RCC 7860 (cell line): ENCODE measurements around the gene TGFB1I1.
"Not testable (repeated sequence)": the region's sequence is repeated elsewhere in the genome, so short reads cannot be mapped to it uniquely, and the experiment has no call there.

ENCODE experiments used
- DNase-seq: peaks from one replicate; pipeline ENCODE4 v3.0.0-alpha.2; 2015; ENCODE audit warnings: low spot score
- FAIRE-seq: peaks from 2 replicates; lab custom pipeline; 2012; peaks lifted over from hg19 to GRCh38; lab: Jason Lieb, UNC

Gene TGFB1I1

DNA sequence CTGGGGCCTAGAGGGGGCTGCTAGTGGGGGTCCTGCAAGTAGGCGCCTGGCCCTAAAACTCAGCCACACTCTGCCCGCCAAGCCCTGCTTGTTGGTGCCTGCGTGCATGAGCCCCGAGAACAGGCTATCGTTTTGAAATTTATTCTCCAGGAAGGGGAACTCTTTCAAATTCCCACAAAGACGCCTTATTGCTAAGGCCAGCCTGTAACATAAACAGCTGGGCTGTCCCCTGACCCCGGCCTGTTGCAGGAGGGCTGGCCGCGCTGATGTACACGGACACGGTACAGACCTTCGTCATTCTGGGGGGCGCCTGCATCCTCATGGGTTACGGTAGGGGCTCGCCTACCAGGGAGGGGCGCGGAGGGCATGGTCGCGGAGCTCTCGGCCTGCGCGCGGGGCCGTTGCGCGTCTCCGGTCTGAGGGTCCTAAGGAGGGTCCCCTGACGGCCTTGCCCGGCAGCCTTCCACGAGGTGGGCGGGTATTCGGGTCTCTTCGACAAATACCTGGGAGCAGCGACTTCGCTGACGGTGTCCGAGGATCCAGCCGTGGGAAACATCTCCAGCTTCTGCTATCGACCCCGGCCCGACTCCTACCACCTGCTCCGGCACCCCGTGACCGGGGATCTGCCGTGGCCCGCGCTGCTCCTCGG, 15.2 kb downstream of the TGFB1I1 start:
- FAIRE-seq (no peak), DNase-seq (no peak)

GRCh38 chr16:31487720-31488467, 15.9 kb downstream of the TGFB1I1 start:
- no peak for FAIRE-seq
- no peak for DNase-seq

GRCh38 chr16:31488468-31489297, 16.7 kb downstream of the TGFB1I1 start:
- no peak for FAIRE-seq

GRCh38 chr16:31489298-31489564, 17.3 kb downstream of the TGFB1I1 start:
- DNase-seq (no peak), FAIRE-seq (no peak)

More at GRCh38 chr16:31488468-31489297, 16.7 kb downstream of the TGFB1I1 start:
- DNase-seq = no peak

DNA sequence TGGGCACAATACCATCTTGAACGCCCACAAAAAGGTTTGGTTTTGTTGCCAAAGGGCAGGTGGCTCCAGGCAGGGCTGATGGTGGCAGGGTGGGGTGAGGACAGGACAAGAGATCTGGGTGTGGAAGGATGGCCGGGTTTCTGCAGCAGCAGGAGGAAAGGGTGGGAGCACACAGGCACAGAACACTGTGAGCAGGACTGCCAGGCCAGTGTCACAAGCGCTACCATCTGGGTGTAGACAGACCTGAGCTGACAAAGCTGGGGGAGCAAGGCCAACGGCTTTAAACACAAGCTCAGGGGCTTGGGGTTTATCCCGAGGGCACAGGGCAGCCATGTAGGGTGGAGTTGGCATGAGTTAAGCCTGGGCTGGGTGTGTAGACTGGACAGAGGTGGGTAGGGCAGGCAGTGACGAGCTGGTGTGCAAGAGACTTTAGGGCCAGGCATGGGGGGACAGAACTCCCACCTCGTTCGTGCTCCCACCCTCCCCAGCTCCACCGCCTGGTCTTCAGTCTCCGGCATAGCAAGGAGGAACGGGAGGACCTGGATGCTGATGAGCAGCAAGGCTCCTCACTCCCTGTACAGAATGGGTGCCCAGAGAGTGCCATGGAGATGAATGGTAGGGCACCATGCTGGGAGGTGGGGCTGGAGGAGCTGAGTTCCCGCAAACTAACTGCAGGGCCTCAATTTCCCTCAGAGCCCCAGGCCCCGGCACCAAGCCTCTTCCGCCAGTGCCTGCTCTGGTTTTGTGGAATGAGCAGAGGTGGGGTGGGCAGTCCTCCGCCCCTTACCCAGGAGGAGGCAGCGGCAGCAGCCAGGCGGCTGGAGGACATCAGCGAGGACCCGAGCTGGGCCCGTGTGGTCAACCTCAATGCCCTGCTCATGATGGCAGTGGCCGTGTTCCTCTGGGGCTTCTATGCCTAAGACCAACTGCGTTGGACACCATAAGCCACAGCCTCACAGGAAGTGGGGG, 17.9 kb downstream of the TGFB1I1 start:
- DNase-seq (no peak), FAIRE-seq (no peak)

DNA sequence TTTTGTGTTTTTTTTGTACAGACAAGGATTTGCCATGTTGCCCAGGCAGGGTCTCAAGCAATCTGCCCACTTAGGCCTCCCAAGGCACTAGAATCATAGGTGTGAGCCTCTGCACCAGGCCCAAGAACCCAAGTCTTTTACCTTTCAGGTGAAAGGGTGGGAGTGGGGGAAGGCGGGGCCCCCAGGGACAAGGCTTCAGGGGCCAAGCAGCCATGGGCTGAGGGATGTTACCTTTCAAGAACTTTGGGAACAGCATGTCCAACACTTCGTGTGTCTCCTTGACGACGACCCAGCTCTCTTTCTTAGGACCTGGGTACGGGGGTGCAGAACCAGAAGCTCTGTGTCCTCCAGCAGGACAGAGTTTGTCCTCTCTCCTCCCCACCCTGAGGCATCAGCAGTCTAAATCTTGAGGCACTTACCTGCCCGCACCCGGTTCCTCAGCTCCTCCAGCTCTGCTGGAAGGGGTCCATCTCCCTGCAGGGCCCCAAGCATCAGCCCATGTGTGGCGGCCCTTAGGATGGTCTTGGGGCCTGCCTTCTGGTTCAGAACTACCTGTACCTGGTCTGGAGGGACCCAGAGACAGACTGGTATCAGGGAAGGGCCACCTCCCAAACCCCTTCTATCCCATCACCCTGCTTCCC, 19.9 kb downstream of the TGFB1I1 start:
- FAIRE-seq (no peak), DNase-seq (no peak)

GRCh38 chr16:31493506-31494125, 21.7 kb downstream of the TGFB1I1 start:
- no peak for FAIRE-seq
- DNase-seq = no peak

GRCh38 chr16:31496670-31497069, 24.7 kb downstream of the TGFB1I1 start:
- no peak for DNase-seq

GRCh38 chr16:31498493-31498892, 26.5 kb downstream of the TGFB1I1 start:
- FAIRE-seq = no peak
- DNase-seq = no peak

More at GRCh38 chr16:31496670-31497069, 24.7 kb downstream of the TGFB1I1 start:
- no peak for FAIRE-seq

DNA sequence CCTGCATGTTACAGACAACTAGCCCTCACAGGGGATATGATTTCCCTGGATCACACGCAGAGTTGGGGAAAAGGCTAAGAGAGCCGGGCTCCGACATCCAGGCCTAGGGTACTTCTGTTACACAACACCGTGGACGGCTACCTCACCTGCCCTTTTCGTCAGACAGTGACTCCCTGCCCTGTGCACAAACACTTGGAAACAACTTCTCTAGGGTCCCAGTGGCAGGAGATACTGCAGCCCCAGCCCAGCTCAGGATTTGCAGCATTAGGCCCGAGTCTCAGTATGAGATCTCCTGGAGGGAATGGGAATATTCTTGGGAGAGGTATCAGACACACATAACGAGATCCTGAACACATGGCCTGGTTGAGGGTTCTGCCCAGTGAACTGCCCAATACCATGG, 28.0 kb downstream of the TGFB1I1 start:
- DNase-seq = no peak
- no peak for FAIRE-seq

GRCh38 chr16:31501226-31501965, 29.4 kb downstream of the TGFB1I1 start:
- no peak for FAIRE-seq
- no peak for DNase-seq

DNA sequence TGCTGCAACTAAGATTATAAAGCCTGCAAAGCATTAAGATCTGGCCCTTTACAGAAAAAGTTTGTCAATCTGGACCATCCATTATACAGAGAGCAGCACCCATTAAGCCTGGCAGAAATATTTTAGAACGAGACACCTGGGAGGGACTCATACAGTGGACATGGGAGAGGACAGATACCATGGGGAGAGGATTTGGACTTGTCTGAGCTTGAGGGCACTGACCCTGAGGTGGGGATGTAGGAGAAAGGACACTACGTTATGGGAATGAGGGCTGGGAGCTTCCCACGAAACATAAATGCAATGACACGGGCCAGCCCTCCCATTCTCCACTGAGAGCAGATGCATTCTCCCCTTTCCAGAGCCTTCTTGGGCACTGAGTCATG, 30.0 kb downstream of the TGFB1I1 start:
- FAIRE-seq = no peak

DNA sequence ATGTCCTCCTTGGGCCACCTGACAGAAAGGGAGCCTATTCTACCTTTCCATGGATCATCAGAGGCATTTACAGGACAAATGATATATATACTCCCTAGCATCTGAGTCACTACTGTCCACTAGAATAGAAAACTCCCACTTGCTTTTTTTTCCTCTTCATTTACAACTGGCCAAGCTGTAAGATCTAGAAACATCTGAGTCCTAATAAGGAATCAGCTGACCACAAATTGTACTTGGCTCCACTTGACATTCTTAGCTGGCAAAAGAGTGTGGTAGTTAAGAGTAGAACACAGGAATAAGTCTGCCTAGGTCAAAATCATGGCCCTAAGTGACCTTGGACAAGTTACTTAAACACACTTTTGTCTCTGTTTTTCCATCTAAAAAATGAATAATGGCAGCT, 31.0 kb downstream of the TGFB1I1 start:
- DNase-seq (no peak), FAIRE-seq (no peak)

More for the DNA sequence above, 30.0 kb downstream of the TGFB1I1 start:
- DNase-seq = no peak

DNA sequence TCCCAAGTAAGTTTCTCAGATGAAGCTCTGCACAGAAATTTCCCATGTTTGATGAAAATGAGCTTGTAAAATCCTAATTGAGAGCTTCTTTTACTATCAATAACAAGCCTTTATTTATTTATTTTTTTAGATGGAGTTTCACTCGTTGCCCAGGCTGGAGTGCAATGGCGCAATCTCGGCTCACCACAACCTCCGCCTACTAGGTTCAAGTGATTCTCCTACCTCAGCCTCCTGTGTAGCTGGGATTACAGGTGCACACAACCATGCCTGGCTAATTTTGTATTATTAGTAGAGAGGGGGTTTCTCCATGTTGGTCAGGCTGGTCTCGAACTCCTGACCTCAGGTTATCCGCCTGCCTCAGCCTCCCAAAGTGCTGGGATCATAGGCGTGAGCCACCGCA, 31.6 kb downstream of the TGFB1I1 start:
- DNase-seq, FAIRE-seq: not testable (repeated sequence)

DNA sequence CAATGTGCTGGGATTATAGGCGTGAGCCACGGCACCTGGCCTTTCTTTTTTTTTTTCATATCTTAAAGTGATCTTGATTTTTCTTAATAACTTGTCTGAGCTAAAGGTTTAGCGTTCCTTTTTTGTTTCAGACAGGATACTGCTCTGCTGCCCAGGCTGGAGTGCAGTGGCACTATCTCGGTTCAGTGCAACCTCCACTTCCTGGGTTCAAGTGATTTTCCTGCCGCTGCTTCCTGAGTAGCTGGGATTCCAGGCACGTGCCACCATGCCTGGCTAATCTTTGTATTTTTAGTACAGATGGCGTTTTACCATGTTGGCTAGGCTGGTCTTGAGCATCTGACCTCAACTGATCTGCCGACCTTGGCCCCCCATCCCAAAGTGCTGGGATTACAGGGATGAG, 32.2 kb downstream of the TGFB1I1 start:
- DNase-seq (no peak), FAIRE-seq (no peak)

- FAIRE-seq = no peak
- DNase-seq = no peak
These were observed 33.5 kb downstream of the TGFB1I1 start for GRCh38 chr16:31505483-31505882.

DNA sequence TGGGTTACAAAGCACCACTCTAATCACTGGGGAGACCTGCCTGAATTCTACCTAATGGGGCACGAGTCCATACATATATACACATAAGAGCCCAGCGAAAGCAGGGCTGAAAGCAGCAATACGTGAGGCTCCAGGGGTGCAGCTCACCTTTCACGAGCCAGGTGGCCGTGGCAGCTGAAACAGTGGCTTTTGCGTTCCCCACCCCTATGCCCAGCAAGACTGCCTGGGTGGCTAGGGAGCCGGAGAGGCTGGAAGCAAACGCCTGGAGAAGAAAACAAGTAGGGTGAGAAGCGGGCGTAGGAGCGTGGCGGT, 35.6 kb downstream of the TGFB1I1 start:
- FAIRE-seq (no peak), DNase-seq (no peak)

- DNase-seq (peak; percentile 67), FAIRE-seq (no peak)
These were observed 36.2 kb downstream of the TGFB1I1 start, which contains the start of gene RUSF1 for GRCh38 chr16:31507929-31508705. Gene RUSF1, minus strand, starts transcription at chr16:31508391. Its CDS starts 18 bp downstream, at chr16:31508373.
